AG09319 (cell line): ENCODE measurements around the gene GSTM5.
"Not testable (repeated sequence)": the region's sequence is repeated elsewhere in the genome, so short reads cannot be mapped to it uniquely, and the experiment has no call there.

ENCODE experiments used
- DNase-seq: peaks from one replicate; pipeline ENCODE4 v3.0.0-alpha.2; 2010; ENCODE audit warnings: low read depth; ENCODE audit errors: extremely low read depth
- CTCF ChIP-seq: IDR thresholded peaks from 2 replicates; pipeline ENCODE4 v1.5.1; 2011; ENCODE audit warnings: low read depth, mild to moderate bottlenecking, inconsistent platforms, low read length, moderate library complexity

The GSTM5 gene

DNA sequence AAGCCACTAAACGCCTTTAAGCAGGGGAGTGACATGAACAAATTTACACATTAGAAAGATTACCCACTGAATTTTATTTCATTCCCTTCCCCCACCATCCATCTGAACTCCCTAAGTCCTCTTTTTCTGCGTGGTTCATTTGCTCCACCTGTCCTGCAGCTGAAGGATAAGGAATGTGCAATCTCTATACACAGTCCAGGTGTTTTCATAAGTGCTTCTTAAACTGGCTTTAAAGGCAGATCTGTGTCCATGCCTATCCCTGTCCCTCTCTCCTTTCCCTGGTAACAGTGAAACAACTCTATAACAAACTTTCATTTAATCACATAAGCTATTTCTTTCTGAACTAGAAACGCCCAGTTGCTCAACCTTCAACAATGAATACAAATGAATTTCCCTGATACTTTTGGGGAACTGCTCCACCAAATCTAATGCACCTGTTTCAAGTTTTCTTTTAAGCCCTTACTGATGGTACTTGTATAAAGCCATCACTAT, 20.4 kb downstream of the GSTM5 start:
- TF ChIP-seq CTCF: no peak
- DNase-seq: no peak

- TF ChIP-seq CTCF: no peak
- no peak for DNase-seq
Observed at GRCh38 chr1:109733236-109733870, 21.3 kb downstream of the GSTM5 start.

GRCh38 chr1:109739738-109740614, 27.9 kb downstream of the GSTM5 start:
- DNase-seq: no peak
- no peak for TF ChIP-seq CTCF

- TF ChIP-seq CTCF: no peak
- no peak for DNase-seq
Observed at GRCh38 chr1:109740615-109741373, 28.7 kb downstream of the GSTM5 start, which contains the start of gene GSTM3. Gene GSTM3, minus strand, starts transcription at chr1:109741038. Its CDS starts 751 bp downstream, at chr1:109740287.

GRCh38 chr1:109748311-109748710, 36.3 kb downstream of the GSTM5 start:
- not testable (repeated sequence) for DNase-seq

DNA sequence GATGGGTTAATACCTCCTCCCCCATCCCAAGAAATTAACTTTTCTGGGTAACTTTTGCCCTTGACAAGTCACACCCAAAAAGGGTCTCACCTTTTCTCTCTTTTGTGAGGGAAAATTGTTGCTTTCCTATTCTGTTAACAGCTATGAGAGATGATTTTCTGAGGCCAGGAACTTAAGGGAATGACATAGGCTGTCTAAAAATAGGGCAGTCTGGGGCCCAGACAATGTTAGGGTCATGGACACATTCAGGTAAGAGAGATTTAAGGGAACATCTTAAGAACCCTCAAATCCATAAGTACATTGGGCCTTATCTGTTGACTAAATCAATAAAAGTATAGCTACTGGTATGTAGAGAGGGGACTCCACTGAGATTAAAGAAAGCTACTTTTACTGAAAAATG, 37.2 kb downstream of the GSTM5 start:
- no peak for DNase-seq
- no peak for TF ChIP-seq CTCF

DNA sequence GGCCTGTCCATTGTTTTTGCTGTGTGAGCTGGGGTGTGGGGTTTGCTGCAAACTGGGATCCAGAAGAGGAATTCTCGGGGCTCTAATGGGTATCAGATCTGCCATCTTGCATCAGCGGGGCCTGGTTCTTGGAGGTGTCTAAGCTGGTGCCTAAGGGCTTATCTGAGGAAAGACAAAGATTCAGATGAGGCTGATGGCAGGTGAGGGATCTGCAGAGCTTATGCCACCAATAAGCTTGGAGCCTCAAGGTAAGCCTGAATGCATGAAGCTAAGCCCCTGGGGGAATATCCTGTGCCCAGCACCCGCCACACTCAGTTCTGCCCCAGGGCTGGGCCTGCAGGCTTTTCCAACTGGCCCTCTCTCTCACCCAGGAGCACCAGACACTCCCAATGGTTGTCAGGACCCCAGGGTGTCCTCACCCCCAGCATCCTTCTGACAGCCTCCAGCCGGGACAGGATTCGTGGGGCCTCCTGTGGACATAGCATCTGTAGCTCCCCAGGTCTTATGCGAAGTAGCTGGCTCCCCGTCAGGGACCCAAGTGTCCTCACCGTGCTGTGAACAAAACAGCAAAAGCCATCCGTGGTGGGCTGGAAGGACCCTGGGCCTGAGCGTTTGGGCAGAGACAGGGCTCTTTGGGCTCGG, 38.3 kb downstream of the GSTM5 start:
- no peak for TF ChIP-seq CTCF
- no peak for DNase-seq
